Measurements from ENCODE around the gene MAML2. TPM values are rescaled to one million over a fixed set of nuclear protein-coding genes. Genes with fewer than 3 reads are reported as not detected.

The MAML2 gene
- total RNA-seq, 2 experiments from 2014 or later, result 19.2 to 19.3 TPM

GRCh38 chr11:96259134-96259830 lies 83.7 kb downstream of the MAML2 start:
- H3K36me3 Mint-ChIP-seq (ENCODE audit: low read depth), result peaks cover 34% of the 10 kb centered on the region
- peak overlapping the region; percentile 91 for H3K27ac Mint-ChIP-seq
- H3K4me1 Mint-ChIP-seq, result peaks cover 83% of the 10 kb centered on the region
- H3K27me3 Mint-ChIP-seq, result no peaks in the 10 kb centered on the region
- no peak overlapping the region for H3K4me3 Mint-ChIP-seq
- CTCF ChIA-PET, result interaction anchor here (1.8 to 2.0 kb wide), 2 partner anchors 81 to 83 kb away, joined by 5 to 19 read pairs; partner anchors contain the start of gene MAML2
- H3K9me3 Mint-ChIP-seq, result no peaks in the 10 kb centered on the region
- no peak for DNase-seq
- POLR2A ChIA-PET, result interaction anchor here (0.8 to 2.2 kb wide), 6 partner anchors 8 to 84 kb away, joined by 3 to 17 read pairs (median 12); partner anchors contain the start of gene MAML2

GRCh38 chr11:96257972-96258934 lies 84.7 kb downstream of the MAML2 start:
- ChIA-PET CTCF (interaction anchor here (0.8 to 2.0 kb wide), 3 partner anchors 24 to 84 kb away, joined by 3 to 19 read pairs (median 5); partner anchors contain the start of gene MAML2), POLR2A (interaction anchor here (0.7 to 2.2 kb wide), 8 partner anchors 9 to 132 kb away, joined by 3 to 17 read pairs (median 8); partner anchors contain the start of genes CCDC82, JRKL and MAML2)
- Mint-ChIP-seq H3K27ac (peak overlapping the region; percentile 91), H3K9me3 (no peaks in the 10 kb centered on the region), H3K36me3 (ENCODE audit: low read depth) (peaks cover 33% of the 10 kb centered on the region), H3K4me1 (peaks cover 84% of the 10 kb centered on the region), H3K4me3 (peak overlapping the region; percentile 65), H3K27me3 (no peaks in the 10 kb centered on the region)
- peak; percentile 55 for DNase-seq

GRCh38 chr11:96257036-96257435 lies 86.0 kb downstream of the MAML2 start:
- no peaks in the 10 kb centered on the region for H3K9me3 Mint-ChIP-seq
- H3K36me3 Mint-ChIP-seq (ENCODE audit: low read depth), result peaks cover 32% of the 10 kb centered on the region
- DNase-seq, result no peak
- H3K27me3 Mint-ChIP-seq, result no peaks in the 10 kb centered on the region
- CTCF ChIA-PET, result interaction anchor here (2.8 to 3.2 kb wide), 2 partner anchors 14 to 86 kb away, joined by 12 to 40 read pairs; partner anchors contain the start of gene MAML2
- POLR2A ChIA-PET, result interaction anchor here (0.7 to 5.2 kb wide), 9 partner anchors 10 to 467 kb away, joined by 3 to 58 read pairs (median 3); partner anchors contain the start of genes CEP57, FAM76B and MAML2
- H3K4me3 Mint-ChIP-seq, result peak overlapping the region; percentile 65
- peak overlapping the region; percentile 91 for H3K27ac Mint-ChIP-seq
- H3K4me1 Mint-ChIP-seq, result peaks cover 83% of the 10 kb centered on the region

- POLR2A ChIA-PET, result interaction anchor here (0.7 to 5.2 kb wide), 11 partner anchors 9 to 466 kb away, joined by 3 to 58 read pairs (median 4); partner anchors contain the start of genes CCDC82, CEP57, FAM76B and JRKL
- Mint-ChIP-seq H3K9me3 (no peaks in the 10 kb centered on the region), H3K27me3 (no peaks in the 10 kb centered on the region), H3K27ac (peak overlapping the region; percentile 91), H3K4me1 (peaks cover 84% of the 10 kb centered on the region), H3K4me3 (peak overlapping the region; percentile 44), H3K36me3 (ENCODE audit: low read depth) (peaks cover 35% of the 10 kb centered on the region)
- CTCF ChIA-PET, result interaction anchor here (0.7 to 3.2 kb wide), 3 partner anchors 13 to 86 kb away, joined by 3 to 40 read pairs (median 12); partner anchors contain the start of gene MAML2
- no peak for DNase-seq
Measured at GRCh38 chr11:96256215-96257011, 86.6 kb downstream of the MAML2 start.

DNA sequence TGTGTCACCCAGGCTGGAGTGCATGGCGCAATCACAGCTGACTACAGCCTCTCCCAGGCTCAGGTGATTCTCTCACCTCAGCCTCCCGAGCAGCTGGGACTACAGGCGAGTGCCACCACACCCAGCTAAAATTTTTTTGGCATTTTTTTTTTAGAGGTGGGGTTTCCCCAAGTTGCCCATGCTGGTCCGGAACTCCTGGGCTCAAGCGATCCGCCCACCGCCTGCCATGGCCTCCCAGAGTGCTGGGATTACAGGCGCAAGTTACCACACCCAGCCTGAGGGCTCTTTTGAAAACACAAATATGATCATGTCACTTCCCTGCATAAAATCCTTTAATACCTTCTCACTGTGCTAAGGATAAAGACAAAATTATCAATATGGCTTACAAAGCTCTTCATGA lies 88.1 kb downstream of the MAML2 start:
- Mint-ChIP-seq H3K27ac (peak overlapping the region; percentile 70), H3K9me3 (no peaks in the 10 kb centered on the region), H3K27me3 (no peaks in the 10 kb centered on the region), H3K4me1 (peaks cover 71% of the 10 kb centered on the region), H3K36me3 (ENCODE audit: low read depth) (peaks cover 45% of the 10 kb centered on the region), H3K4me3 (peak overlapping the region; percentile 19)
- no peak for DNase-seq
- ChIA-PET CTCF (interaction anchor here (0.7 to 3.2 kb wide), 4 partner anchors 12 to 88 kb away, joined by 3 to 40 read pairs (median 8); partner anchors contain the start of gene MAML2), POLR2A (interaction anchor here (1.5 to 5.2 kb wide), 8 partner anchors 12 to 465 kb away, joined by 4 to 58 read pairs (median 12); partner anchors contain the start of genes CCDC82, CEP57, FAM76B and JRKL)

GRCh38 chr11:96254087-96254486 lies 88.9 kb downstream of the MAML2 start:
- ChIA-PET POLR2A (interaction anchor here (1.3 to 5.2 kb wide), 7 partner anchors 11 to 464 kb away, joined by 3 to 58 read pairs (median 12); partner anchors contain the start of genes CEP57, FAM76B and MAML2), CTCF (interaction anchor here (1.3 to 3.2 kb wide), 3 partner anchors 11 to 89 kb away, joined by 3 to 40 read pairs (median 5); partner anchors contain the start of gene MAML2)
- DNase-seq, result peak; percentile 39
- no peaks in the 10 kb centered on the region for H3K27me3 Mint-ChIP-seq
- H3K9me3 Mint-ChIP-seq, result no peaks in the 10 kb centered on the region
- H3K4me3 Mint-ChIP-seq, result peak overlapping the region; percentile 63
- H3K4me1 Mint-ChIP-seq, result peaks cover 71% of the 10 kb centered on the region
- H3K36me3 Mint-ChIP-seq (ENCODE audit: low read depth), result peaks cover 49% of the 10 kb centered on the region
- H3K27ac Mint-ChIP-seq, result peak overlapping the region; percentile 77

DNA sequence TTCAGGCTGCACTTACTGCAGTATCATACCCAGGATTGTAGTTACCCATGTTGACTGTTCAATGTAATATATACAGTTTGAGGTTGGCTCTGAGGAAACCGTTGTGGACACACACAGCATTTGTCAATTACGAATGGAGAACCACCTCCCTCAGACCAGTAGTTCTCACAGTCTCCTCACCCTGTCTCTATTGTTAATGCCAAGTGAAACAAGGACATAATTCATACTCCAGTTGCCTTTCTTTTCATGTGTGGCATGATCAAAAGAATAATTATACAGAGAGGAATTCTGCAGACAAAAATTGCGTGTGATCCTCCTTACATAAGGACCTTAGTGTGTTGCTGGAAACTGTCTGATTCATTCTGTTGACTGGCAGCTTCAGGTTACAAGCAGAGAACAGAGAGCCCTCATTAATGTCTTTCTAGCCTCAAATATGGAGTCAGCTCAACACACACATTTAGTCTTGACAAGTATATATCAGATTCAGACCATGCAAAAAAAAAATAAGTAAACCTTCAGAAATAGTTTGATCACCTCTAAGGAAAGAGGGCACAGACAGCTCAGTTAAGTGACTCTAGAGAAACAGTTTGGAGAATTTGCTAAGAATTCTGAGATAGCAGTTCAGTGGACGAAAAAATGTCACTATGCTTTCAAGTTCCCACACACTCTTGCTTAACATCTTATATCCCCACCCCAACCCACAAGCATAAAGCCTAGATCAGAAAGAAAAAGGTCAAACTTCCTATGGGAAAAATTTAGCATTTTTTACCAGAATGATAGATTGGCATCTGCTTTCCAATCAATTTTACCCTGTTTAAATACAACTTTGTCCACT lies 96.1 kb downstream of the MAML2 start:
- H3K4me3 Mint-ChIP-seq, result no peak overlapping the region
- POLR2A ChIA-PET, result interaction anchor here (0.6 kb wide), 1 partner anchor 10 kb away, joined by 3 read pairs; no protein-coding TSS in a partner anchor
- peaks cover 58% of the 10 kb centered on the region for H3K4me1 Mint-ChIP-seq
- no peak for DNase-seq
- peaks cover 32% of the 10 kb centered on the region for H3K36me3 Mint-ChIP-seq (ENCODE audit: low read depth)
- CTCF ChIA-PET, result no interaction called here
- H3K27me3 Mint-ChIP-seq, result no peaks in the 10 kb centered on the region
- H3K27ac Mint-ChIP-seq, result peak overlapping the region; percentile 21
- H3K9me3 Mint-ChIP-seq, result no peaks in the 10 kb centered on the region

DNA sequence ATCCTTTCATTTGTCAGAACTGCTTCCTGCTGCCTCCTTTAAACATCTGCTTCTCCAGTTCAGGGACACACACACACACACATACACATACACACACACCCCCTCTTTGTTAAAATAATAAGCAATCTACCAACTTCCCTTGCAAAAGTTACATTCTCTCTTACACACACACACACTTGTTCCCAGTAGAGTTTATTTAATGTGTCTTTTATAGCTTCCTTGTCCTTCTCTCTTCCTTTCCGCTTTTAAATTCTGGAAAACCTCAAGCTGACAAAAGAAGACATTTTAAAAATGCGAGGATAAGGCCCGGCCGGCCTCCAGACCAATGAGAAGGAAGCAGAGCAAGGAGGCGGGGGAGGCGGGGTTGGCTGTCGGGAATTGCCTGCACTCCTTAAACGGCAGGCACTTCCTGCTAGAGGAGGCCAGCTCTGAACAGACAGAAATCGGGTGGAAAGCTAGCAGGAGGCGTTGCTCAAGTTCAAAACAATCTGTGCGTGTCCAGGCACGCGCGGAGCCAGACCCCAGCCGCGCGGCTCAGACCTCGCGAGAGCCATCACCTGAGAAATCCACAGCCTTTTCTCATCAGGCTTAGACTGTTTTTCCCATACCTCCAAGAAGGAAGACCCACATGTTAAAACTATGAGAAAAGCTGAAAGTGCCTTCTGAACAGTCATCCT lies 99.9 kb downstream of the MAML2 start:
- CTCF ChIA-PET, result interaction anchor here (0.6 to 12.1 kb wide), 13 partner anchors 11 to 1067 kb away, joined by 3 to 146 read pairs (median 4); partner anchors contain the start of genes CCDC82, JRKL and MAML2
- DNase-seq, result peak; percentile 78
- H3K4me1 Mint-ChIP-seq, result peaks cover 54% of the 10 kb centered on the region
- H3K27ac Mint-ChIP-seq, result peak overlapping the region; percentile 79
- peak overlapping the region; percentile 70 for H3K4me3 Mint-ChIP-seq
- no peaks in the 10 kb centered on the region for H3K27me3 Mint-ChIP-seq
- POLR2A ChIA-PET, result interaction anchor here (0.6 to 5.8 kb wide), 18 partner anchors 8 to 453 kb away, joined by 3 to 73 read pairs (median 4); partner anchors contain the start of genes CCDC82, CEP57, FAM76B and JRKL
- H3K36me3 Mint-ChIP-seq (ENCODE audit: low read depth), result peaks cover 14% of the 10 kb centered on the region
- H3K9me3 Mint-ChIP-seq, result no peaks in the 10 kb centered on the region

GRCh38 chr11:96242191-96242847 lies 100.7 kb downstream of the MAML2 start:
- Mint-ChIP-seq H3K27me3 (no peaks in the 10 kb centered on the region), H3K9me3 (no peaks in the 10 kb centered on the region), H3K36me3 (ENCODE audit: low read depth) (peaks cover 11% of the 10 kb centered on the region), H3K27ac (peak overlapping the region; percentile 51), H3K4me3 (peak overlapping the region; percentile 34), H3K4me1 (peaks cover 49% of the 10 kb centered on the region)
- POLR2A ChIA-PET, result interaction anchor here (0.5 to 5.8 kb wide), 18 partner anchors 7 to 453 kb away, joined by 3 to 73 read pairs (median 4); partner anchors contain the start of genes CCDC82, CEP57, FAM76B and JRKL
- CTCF ChIA-PET, result interaction anchor here (0.7 to 12.1 kb wide), 8 partner anchors 12 to 186 kb away, joined by 3 to 146 read pairs (median 4); partner anchors contain the start of genes CCDC82, JRKL and MAML2
- DNase-seq, result no peak

Data from activated CD4-positive, alpha-beta memory T cell treated with anti-CD3 and anti-CD28 coated beads, Interleukin-2, amount 10 ng/mL, durations not matched to agents 7 days and 5 days (primary cell).